Coronary artery (tissue), 2 donors: ENCODE measurements around the gene MOB1A.

Source experiments
- DNase-seq: peaks from one replicate; pipeline ENCODE4 v3.0.0-alpha.2; 2017; ENCODE audit warnings: low spot score
- H3K27ac ChIP-seq, 2 donors: fragments of 200-600 bp; sonication (generic); one replicate each; pipeline ENCODE4 v1.5.1; 2016 to 2019
- H3K4me3 ChIP-seq: fragments of 200-600 bp; sonication (generic); 2 replicates; pipeline ENCODE4 v1.5.1; 2016; ENCODE audit warnings: mild to moderate bottlenecking, moderate library complexity
- CTCF ChIP-seq: fragments of 200-600 bp; sonication (generic); IDR thresholded peaks from one replicate; pipeline ENCODE4 v1.5.1; 2019; ENCODE audit warnings: antibody characterized with exemption

The MOB1A gene

GRCh38 chr2:74198461-74199274 is 20.0 kb upstream of the MOB1A start, which contains the start of gene MTHFD2:
TSS of gene MTHFD2 (plus strand) at chr2:74198615. CDS start at chr2:74198642, 27 bp downstream.
- DNase-seq: peak; percentile 95
- Histone ChIP-seq H3K27ac (peak within 1 kb of the TSS; percentile 94 to 95), H3K4me3 (peak within 1 kb of the TSS; percentile 76)
- TF ChIP-seq CTCF: peak; percentile 90

GRCh38 chr2:74198023-74198460 is 19.4 kb upstream of the MOB1A start:
- DNase-seq: no peak
- Histone ChIP-seq H3K4me3 (peak overlapping the region; percentile 76), H3K27ac (peak overlapping the region; percentile 94 to 95)
- TF ChIP-seq CTCF: no peak

- TF ChIP-seq CTCF: no peak
- DNase-seq: no peak
- no peak overlapping the region for H3K4me3 ChIP-seq
Observed at GRCh38 chr2:74197049-74197448, 18.4 kb upstream of the MOB1A start.

GRCh38 chr2:74194799-74195198 is 16.1 kb upstream of the MOB1A start:
- Histone ChIP-seq H3K27ac (no peak overlapping the region), H3K4me3 (no peak overlapping the region)
- TF ChIP-seq CTCF: no peak
- no peak for DNase-seq

More at GRCh38 chr2:74197049-74197448, 18.4 kb upstream of the MOB1A start:
- no peak overlapping the region for H3K27ac ChIP-seq

- TF ChIP-seq CTCF: no peak
- no peak for DNase-seq
- Histone ChIP-seq H3K27ac (no peak overlapping the region), H3K4me3 (no peak overlapping the region)
Observed at GRCh38 chr2:74191596-74192380, 13.1 kb upstream of the MOB1A start.

GRCh38 chr2:74188696-74189095 is 10.0 kb upstream of the MOB1A start:
- DNase-seq: no peak
- no peak for TF ChIP-seq CTCF
- Histone ChIP-seq H3K27ac (no peak overlapping the region), H3K4me3 (no peak overlapping the region)
